HG03064 (cell line): ENCODE data around the gene PHOSPHO2.

Source experiments
- ATAC-seq: cut with Tn5 transposase; IDR thresholded peaks from one replicate; pipeline ENCODE4 v1.9.1; 2021; ENCODE audit warnings: low read depth; ENCODE audit not compliant: unreplicated experiment

PHOSPHO2 gene, protein sequence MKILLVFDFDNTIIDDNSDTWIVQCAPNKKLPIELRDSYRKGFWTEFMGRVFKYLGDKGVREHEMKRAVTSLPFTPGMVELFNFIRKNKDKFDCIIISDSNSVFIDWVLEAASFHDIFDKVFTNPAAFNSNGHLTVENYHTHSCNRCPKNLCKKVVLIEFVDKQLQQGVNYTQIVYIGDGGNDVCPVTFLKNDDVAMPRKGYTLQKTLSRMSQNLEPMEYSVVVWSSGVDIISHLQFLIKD

DNA sequence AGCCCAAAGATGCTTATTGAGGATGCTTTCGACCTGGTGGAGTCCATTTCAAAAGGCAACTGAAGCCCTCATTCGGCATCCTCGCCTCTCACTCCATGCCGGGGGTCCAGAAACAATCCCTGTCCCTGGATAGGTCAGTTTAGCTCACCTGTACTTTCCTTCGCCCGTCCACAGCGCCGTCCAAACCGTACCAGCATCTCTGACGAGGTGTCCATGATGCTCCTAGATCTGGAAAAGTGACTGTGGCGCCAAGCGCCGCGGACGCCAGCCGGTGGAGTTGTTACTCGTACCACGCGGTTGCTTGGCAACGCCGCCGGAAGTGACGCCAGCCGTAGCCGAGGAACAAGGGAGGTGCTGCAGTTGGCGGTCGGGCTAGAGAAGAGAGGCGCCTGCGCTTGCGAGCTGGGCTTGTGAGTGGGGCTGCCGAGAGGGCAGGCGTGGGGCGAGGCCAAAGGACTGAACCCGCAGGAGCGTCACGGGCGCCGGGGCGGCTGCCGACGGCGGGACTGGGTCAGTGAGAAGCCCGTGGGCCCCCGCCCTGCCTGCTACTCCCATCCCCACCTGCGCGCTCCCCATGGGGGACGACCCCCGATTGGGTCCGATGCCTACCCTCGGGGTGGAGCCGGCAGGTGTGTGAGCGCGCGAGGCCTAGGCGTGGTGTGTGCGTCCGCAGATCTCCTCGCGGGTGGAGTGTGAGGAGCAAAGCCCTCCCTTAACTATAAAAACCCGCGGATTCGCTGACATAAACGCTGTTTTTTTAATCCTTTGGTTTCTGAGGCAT is at the start of gene PHOSPHO2, which contains the start of gene CFAP210:
Gene PHOSPHO2, plus strand, starts transcription at position 357 of the 781 bp plus-strand sequence. CDS start 6,503 bp downstream, outside the sequence.
Gene CFAP210, minus strand, starts transcription at position 293 of the 781 bp plus-strand sequence. Its CDS starts 78 bp downstream, at position 215.
- peak; percentile 98 for ATAC-seq

DNA sequence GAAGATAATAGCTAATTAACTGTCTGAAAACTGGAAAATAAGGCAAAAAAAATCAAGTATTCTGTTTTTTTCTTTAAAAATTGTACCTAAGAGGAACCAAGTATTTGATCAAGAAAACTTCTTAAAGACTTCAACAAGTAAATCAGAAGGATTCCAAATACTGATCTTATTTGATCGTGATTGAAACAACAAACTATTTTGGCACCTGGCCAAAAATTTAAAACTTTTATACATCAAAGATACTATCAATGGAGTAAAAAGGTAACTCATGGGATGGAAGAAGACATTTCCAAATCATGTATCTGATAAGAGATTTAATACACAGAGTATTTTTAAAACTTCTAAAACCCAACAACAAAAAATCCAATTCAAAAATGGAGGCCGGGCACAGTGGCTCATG is 46.8 kb upstream of the PHOSPHO2 start:
- ATAC-seq: no peak

DNA sequence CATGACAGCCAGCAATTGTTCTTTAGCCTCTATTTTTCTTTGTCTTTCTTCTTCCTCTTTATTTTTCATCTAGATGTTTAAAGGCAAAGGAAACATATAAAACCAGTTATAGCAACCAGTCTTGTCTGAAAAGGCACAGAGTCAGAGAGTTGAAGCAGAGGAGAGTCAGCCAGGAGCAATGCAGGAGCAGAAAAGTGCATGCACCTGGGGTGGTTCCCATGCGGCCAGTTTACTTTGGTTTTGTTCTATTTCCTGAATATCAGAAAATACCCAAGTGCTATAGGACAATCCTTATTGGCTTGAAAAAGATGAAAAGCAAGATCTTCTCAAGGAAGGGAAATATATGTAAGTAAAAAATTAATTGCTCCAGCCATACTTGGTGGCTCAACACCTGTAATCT is 45.0 kb upstream of the PHOSPHO2 start:
- no peak for ATAC-seq

DNA sequence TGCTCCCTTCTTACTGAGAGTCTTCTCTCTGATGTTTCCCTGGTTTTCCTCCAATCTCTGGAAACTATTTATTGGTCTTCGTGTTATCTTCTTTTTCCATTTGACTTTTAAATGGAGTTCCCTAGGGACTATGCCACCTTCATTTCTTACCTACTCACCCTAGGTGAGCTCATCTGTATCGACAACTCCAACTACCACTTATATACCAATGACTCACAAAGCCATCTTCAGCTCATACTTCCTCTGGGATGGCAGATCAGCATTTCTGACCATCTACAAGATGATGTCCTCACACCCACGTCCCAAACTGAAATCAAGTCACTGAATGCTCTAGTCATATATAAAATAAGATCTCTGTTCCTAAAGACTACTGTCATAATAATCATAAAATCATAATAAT is 40.6 kb upstream of the PHOSPHO2 start:
- no peak for ATAC-seq

DNA sequence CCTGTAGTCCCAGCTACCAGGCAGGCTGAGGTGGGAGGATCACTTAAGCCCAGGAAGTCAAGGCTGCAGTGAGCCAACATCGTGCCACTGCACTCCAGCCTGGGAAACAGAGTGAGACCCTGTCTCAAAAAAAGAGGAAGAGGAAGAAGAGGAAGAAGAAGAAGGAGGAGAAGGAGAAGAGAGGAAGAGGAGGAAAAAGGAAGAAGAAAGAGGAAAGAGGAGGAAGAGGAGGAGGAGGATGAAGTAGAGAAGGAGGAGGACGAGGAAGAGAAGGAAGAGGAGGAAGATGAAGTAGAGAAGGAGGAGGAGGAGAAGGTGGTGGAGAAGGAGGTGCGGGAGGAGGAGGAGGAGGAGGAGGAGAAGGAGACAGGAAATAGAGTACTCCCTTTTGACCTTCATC is 38.1 kb upstream of the PHOSPHO2 start:
- ATAC-seq: no peak

DNA sequence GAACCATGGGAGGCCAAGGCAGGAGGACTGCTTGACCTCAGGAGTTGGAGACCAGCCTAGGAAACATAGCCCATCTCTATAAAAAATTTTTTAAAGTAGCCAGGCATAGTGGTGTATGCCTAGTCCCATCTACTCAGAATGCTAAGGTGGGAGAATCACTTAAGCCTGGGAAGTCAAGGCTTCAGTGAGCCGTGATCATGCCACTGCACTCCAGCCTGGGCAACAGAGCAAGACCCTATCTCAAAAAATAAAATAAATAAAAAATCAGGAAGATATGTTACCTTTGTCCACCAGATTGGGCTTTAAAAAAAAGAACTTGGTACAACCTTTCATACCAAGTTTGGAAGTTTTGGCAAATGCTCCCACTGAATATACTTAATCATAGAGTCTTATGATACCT is 35.4 kb upstream of the PHOSPHO2 start:
- ATAC-seq: no peak

DNA sequence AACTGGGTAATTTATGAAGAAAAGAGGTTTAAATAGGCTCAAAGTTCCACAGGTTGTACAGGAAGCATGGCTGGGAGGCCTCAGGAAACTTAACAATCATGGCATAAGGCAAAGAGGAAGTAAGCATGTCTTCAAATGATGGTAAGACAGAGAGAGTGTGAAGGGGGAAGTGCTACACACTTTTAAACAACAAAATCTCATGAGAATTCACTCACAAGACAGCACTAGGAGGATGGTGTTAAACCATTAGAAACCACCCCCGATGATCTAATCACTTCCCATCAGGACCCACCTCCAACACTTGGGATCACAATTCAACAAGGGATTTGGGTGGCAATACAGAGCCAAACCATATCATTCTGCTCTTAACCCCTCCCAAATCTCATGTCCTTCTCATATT is 34.9 kb upstream of the PHOSPHO2 start:
- no peak for ATAC-seq

DNA sequence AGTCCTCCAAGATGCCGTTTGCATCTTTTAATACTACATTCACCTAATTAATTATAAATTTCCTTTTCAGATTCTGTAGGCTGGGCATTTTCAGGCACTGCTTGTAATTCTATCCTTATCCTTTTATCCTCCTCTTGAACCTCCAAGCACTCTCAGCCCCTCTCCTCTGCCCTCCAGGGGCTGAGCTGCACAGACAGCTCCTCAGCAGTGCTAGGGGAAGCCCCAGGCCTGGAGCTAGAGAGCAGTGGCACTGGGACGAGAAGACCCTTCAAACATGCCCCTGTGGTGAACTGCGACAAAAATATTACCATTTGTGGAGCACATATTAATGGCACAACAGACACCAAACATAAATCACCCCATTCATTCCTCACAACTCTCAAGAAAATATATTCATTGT is 33.0 kb upstream of the PHOSPHO2 start:
- no peak for ATAC-seq

DNA sequence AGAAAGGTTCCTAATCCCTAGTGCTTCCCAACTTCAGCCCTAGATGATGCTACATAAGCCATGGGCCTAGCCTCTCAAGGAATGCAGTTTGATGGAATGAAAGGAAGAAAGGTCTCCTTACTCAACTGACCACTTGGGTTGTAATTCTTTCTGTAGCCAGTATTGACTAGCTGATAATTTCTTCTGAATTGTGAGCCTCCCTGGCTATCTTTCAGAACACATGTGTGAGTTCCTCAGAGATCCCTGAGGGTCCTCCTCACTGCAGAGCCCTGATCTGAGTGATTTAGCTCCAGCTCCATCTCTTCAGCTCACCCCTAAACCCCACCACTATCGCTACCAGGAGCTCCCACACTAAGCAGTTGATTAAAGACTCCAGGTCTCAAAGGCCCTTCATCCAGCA is 31.5 kb upstream of the PHOSPHO2 start:
- ATAC-seq: no peak

DNA sequence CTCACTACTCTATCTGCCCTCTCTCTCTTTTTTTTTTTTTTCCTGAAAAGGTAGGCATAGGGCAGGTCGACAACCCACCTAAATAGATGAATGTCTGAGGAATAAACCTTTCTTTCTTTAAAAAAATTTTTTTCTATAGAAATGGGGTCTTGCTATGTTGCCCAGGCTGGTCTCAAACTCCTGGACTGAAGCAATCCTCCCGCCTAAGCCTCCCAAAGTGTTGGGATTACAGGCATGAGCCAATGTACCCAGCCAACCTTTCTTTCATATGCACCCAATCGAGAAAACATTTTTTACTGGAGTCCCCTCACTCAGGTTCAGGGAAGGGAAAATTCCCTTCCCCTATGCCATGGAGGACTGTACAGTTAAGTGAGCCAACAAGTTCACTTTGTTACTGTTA is 31.0 kb upstream of the PHOSPHO2 start:
- ATAC-seq: no peak

DNA sequence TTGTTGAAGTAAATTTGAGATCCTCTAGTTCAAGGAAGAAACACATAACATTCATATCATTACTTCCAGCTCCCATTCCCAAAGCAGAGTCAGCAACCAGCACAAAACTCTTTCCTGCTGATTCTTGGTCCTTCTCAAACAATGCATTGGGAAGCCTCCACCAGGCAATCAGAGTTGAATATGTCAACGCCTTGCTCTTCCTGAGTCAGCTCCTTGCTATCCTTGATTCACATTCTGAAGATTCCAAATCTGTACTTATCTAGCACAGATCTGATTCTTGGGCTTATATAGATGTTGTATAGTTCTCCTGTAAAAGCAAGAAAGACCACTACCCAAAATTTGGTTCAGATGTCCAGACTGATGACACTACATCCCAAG is 29.7 kb upstream of the PHOSPHO2 start:
- no peak for ATAC-seq

DNA sequence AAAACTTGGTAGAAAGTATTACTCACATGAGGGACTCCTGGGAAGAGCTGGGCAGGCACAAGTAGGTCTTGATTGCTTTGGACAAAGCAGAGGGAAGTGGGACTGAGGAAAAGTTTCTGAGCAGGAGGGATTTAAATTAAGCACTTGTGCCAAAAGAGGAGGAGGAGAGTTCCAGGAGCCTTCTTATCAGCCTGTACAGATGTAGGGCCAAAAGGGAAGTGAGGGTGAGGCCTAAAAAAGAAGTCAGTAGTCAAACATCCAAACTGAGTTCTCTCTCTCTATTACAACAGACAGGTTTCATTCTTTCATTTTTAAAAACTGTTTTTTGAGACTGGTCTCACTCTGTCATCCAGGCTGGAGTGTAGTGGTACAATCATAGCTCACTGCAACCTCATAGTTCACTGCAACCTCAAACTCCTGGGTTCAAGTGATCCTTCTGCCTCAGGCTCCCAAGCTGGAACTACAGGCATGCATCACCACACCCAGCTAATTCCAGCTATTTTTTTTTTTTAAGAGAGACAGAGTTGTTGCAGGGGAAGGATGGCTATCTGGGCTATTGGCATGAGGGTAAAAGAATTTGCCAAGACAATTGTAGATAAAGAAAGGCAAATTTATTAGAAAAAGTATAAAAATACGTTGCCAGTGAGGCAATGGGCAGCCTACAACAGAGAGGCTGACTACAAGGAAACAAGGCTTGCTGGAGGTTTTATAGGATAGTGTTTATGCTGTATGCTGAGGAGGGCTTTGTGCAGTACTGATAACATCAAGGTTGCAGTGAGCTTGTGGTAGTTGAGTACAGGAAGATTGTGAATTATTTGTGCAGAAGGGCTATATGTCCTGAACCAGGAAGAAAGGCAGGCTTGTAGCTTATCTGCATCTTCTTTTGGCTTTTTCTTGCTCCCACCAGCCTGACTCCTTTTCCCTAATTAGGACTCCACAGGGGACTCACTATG is 29.0 kb upstream of the PHOSPHO2 start:
- ATAC-seq: no peak

DNA sequence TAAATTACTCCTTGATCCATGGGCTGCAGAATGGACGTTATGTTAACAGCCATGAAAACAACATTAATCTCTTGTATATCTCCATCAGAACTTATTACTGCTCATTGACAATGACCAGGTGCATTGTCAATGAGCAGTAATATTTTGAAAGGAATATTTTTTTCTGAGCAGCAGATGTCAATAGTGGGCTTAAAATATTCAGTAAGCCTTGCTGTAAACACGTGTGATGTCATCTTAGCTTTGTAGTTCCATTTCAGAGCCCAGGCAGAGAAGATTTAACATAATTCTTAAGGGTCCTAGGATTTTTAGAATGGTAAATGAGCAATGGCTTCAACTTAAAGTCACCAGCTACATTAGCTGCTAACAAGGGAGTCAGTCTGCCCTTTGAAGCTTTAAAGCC is 26.7 kb upstream of the PHOSPHO2 start:
- ATAC-seq: no peak

DNA sequence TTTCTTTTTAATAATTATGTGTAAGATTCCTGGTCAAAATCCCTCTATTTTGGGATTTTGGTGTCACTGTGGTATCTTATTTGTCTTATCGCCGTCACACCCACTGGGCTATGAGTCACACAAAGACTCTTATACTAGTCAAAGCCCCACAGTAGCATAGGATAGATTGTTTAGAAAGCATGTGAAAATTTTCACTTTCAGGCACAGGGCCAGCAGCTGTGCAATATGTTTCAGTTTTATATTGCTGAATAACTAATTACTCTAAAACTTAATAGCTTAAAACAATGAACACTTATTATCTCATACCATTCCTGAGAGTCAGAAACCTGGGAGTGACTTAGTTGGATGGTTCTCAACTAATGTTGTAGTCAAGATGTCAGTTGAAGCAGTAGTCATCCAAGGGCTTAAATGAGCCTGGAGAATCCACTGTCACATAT is 24.0 kb upstream of the PHOSPHO2 start:
- no peak for ATAC-seq

DNA sequence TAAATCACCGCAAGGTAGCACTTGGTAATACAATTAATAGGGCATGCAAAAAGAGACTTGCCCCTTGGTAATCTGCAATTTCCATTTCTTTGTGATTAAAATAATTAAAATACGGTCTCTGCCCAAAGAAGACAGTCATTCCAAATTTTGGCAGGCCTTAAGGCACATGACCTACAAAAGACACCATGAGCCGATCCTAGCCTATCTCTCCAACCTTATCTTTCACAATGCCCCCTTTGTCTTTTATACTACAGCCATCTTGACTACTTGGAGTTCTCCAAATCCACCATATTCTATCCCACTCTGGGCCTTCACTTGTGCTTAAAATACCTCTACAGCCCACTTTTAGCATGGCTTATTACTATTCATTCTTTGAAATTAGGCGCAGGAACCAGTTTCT is 23.3 kb upstream of the PHOSPHO2 start:
- no peak for ATAC-seq

DNA sequence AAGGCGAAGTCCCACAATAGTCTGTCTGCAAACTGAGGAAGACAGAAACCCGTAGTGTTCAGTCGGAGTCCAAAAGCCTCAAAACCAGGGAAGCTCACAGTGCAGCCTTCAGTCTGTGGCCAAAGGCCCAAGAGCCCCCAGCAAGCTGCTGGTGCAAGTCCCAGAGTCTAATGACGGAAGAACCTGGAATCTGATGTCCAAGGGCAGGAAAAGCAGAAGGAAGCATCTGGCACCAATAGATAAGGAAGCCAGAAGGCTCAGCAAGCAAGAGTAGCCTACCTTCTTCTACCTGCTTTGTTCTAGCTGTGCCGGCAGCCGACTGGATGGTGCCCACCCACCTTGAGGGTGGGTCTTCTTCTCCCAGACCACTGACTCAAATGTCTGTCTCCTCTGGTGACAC is 21.9 kb upstream of the PHOSPHO2 start:
- ATAC-seq: no peak

DNA sequence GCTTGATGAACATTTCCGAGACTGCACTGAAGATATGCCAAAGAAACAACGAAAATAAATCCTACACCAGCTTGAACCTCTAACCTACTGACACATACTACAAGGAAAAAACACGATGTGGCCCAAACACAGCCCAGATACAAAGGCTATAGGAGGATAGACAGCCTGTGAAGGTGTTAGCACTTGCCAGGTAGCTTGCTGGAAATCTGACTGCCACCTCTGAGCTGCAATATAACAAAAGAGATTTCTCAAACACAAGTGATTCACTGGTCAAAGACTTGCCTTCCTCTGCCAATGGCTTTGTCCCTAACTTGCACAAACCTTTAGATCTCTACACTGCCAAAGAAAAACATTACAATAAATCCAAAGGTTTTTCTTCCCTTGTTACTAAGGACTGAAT is 21.2 kb upstream of the PHOSPHO2 start:
- no peak for ATAC-seq

DNA sequence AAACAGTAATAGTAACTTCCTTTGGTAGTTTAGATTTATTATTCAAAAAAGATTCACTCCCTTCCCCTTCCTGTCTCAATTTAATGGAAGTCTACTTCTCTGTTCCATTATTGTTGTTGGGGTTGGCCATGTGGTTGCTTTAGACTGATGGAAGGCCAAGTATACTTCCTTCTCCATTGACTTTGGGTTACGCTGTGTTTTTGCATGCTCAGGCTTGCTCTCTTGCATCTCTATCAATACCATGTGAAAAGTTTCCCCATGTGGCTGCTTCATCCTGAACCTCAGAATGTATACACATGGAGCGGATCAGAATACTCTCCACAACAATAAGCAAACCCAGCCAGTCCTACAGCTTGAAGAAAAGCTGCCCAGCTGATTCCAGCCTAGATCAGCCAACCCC is 20.3 kb upstream of the PHOSPHO2 start:
- no peak for ATAC-seq

DNA sequence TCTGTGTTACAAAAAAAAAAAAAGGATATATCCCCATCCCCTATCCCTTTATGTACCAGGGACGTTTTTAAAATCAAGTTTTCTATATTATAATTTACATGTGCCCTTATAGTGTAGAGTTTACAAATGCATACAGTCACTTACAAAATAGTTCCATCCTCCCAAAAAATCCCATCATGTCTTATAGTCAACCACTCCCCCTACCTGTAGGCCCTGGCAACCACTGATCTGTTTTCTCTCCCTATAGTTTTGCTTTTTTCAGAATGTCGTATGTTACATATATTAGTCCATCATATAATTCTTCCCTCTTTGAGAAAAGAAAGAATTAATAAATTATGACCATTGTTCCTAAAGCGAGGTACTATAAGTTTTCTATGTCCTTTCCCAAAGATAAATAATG is 17.9 kb upstream of the PHOSPHO2 start:
- no peak for ATAC-seq

DNA sequence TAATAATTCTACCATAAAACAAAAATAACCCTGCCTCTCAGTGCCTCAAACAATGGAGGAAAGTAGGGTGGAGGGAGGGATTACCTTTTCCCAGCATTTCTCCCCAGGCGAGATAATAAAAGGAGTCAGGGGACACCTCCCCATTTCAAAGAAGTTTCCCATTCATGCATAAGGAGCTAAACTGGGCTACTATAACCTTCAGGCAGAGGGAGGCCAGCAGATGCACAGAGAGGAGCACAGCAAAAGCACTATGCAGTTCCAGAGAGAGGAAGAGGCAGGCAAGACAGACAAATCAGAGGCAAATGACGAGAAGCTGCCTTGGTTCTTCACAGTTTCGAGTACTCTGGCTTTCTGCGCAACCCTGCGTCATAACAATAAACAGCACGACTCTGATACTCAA is 17.4 kb upstream of the PHOSPHO2 start:
- ATAC-seq: no peak

DNA sequence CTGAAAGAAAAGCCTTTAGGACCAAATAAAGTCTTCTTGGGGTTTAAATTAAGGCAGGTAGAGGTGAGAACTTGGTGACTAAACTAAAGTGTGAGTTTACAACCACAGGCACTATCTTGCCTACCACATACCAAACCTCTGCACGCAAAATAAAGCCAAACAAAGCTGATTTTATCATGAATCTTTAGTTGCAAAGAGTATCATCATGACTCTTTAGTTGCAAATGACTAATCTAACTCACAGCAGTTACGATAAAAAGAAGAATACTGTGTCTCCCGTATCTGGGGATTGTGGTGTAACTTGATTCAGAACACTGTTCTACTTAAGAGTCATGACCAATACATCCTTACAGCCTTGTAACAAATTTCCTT is 11.2 kb upstream of the PHOSPHO2 start:
- no peak for ATAC-seq
